BLaER1 treated with 17β-estradiol and CSF1 and Interleukin-3, amounts not matched to agents 10 nM and 100 nM (cell line): ENCODE results near the gene DUX4.
"Not testable (repeated sequence)": the region's sequence is repeated elsewhere in the genome, so short reads cannot be mapped to it uniquely, and the experiment has no call there.

ENCODE experiments used
- H3K27ac ChIP-seq, 11 experiments: shearing (Covaris generic); formaldehyde crosslinking; 2 replicates each; pipeline ENCODE4 v1.8.1; 2022
- H3K27me3 ChIP-seq, 11 experiments: shearing (Covaris generic); formaldehyde crosslinking; 2 replicates each; pipeline ENCODE4 v1.8.1; 2022
- H3K36me3 ChIP-seq, 11 experiments: shearing (Covaris generic); formaldehyde crosslinking; 2 replicates each; pipeline ENCODE4 v1.8.1; 2022
- H3K4me1 ChIP-seq, 10 experiments: shearing (Covaris generic); formaldehyde crosslinking; 2 replicates each; pipeline ENCODE4 v1.8.1; 2022
- H3K4me2 ChIP-seq, 11 experiments: shearing (Covaris generic); formaldehyde crosslinking; 2 replicates each; pipeline ENCODE4 v1.8.1; 2022
- H3K4me3 ChIP-seq, 10 experiments: shearing (Covaris generic); formaldehyde crosslinking; 2 replicates each; pipeline ENCODE4 v1.8.1; 2022
- H3K9ac ChIP-seq, 11 experiments: shearing (Covaris generic); formaldehyde crosslinking; 2 replicates each; pipeline ENCODE4 v1.8.1; 2022
- H3K9me3 ChIP-seq, 11 experiments: shearing (Covaris generic); formaldehyde crosslinking; replicated peaks in 1 of 11; 2 replicates each; pipeline ENCODE4 v1.8.1; 2022
- H4K20me1 ChIP-seq, 11 experiments: shearing (Covaris generic); formaldehyde crosslinking; 2 replicates each; pipeline ENCODE4 v1.8.1; 2022
- Cebpa-rat ChIP-seq, 11 experiments: shearing (Covaris generic); IDR thresholded peaks; 2 replicates each; pipeline ENCODE4 v1.8.1; 2022

DUX4 gene

GRCh38 chr4:190173428-190173827 lies at the start of gene DUX4:
Gene DUX4 (plus strand): TSS chr4:190173774. CDS start chr4:190173774, 0 bp downstream.
- H3K9me3 ChIP-seq, H3K4me2 ChIP-seq, H3K27me3 ChIP-seq, H3K36me3 ChIP-seq, H3K4me3 ChIP-seq, H3K4me1 ChIP-seq, H3K27ac ChIP-seq, H3K9ac ChIP-seq, H4K20me1 ChIP-seq: not testable (repeated sequence)

GRCh38 chr4:190175436-190175835 lies 1.9 kb downstream of the DUX4 start:
- not testable (repeated sequence) for H3K27me3 ChIP-seq, H3K4me1 ChIP-seq, H4K20me1 ChIP-seq, H3K27ac ChIP-seq, H3K9me3 ChIP-seq, H3K4me2 ChIP-seq, H3K36me3 ChIP-seq, H3K4me3 ChIP-seq, H3K9ac ChIP-seq

GRCh38 chr4:190177727-190178605 lies 4.4 kb downstream of the DUX4 start:
- H3K4me1 ChIP-seq, H3K4me2 ChIP-seq, H3K4me3 ChIP-seq, H3K36me3 ChIP-seq, H3K9me3 ChIP-seq, H4K20me1 ChIP-seq, H3K9ac ChIP-seq, H3K27me3 ChIP-seq, H3K27ac ChIP-seq: not testable (repeated sequence)
- peak in 3 of 11 experiments; percentile 24 to 33 (median 26); a peak in 2 of 22 replicates for TF ChIP-seq Cebpa-rat (IDR thresholded peaks at IDR 0.05)

- not testable (repeated sequence) for H3K4me2 ChIP-seq, H3K4me3 ChIP-seq, H4K20me1 ChIP-seq, H3K9ac ChIP-seq, H3K36me3 ChIP-seq, H3K4me1 ChIP-seq, H3K27ac ChIP-seq, H3K27me3 ChIP-seq, H3K9me3 ChIP-seq
These were observed 5.0 kb downstream of the DUX4 start for GRCh38 chr4:190178606-190178990.

GRCh38 chr4:190179030-190179739 lies 5.6 kb downstream of the DUX4 start:
- H3K9me3 ChIP-seq, H3K4me2 ChIP-seq, H4K20me1 ChIP-seq, H3K4me3 ChIP-seq, H3K27ac ChIP-seq, H3K4me1 ChIP-seq, H3K9ac ChIP-seq, H3K36me3 ChIP-seq, H3K27me3 ChIP-seq: not testable (repeated sequence)

- H3K9ac ChIP-seq, H3K9me3 ChIP-seq, H3K4me3 ChIP-seq, H3K27me3 ChIP-seq, H4K20me1 ChIP-seq, H3K27ac ChIP-seq, H3K4me1 ChIP-seq, H3K4me2 ChIP-seq, H3K36me3 ChIP-seq: not testable (repeated sequence)
These were observed 6.1 kb downstream of the DUX4 start for GRCh38 chr4:190179740-190180094.

- H3K4me3 ChIP-seq, H3K27ac ChIP-seq, H3K27me3 ChIP-seq, H4K20me1 ChIP-seq, H3K9ac ChIP-seq, H3K36me3 ChIP-seq, H3K9me3 ChIP-seq, H3K4me1 ChIP-seq, H3K4me2 ChIP-seq: not testable (repeated sequence)
These were observed 7.4 kb downstream of the DUX4 start for GRCh38 chr4:190180947-190181346.

GRCh38 chr4:190181481-190182100 lies 8.0 kb downstream of the DUX4 start:
- not testable (repeated sequence) for H3K27ac ChIP-seq, H3K4me3 ChIP-seq, H3K27me3 ChIP-seq

GRCh38 chr4:190203510-190203909 lies 29.9 kb downstream of the DUX4 start:
- not testable (repeated sequence) for H3K27ac ChIP-seq, H3K36me3 ChIP-seq, H3K9me3 ChIP-seq

More at GRCh38 chr4:190181481-190182100, 8.0 kb downstream of the DUX4 start:
- H3K4me1 ChIP-seq, H3K9ac ChIP-seq, H4K20me1 ChIP-seq, H3K36me3 ChIP-seq, H3K4me2 ChIP-seq, H3K9me3 ChIP-seq: not testable (repeated sequence)

More at GRCh38 chr4:190203510-190203909, 29.9 kb downstream of the DUX4 start:
- not testable (repeated sequence) for H4K20me1 ChIP-seq, H3K4me2 ChIP-seq, H3K27me3 ChIP-seq, H3K9ac ChIP-seq, H3K4me1 ChIP-seq, H3K4me3 ChIP-seq
